K562 (cell line): ENCODE results near the gene NUDT9. TPM values are rescaled to one million over a fixed set of nuclear protein-coding genes. Genes with fewer than 3 reads are reported as not detected.

Source experiments
- ATAC-seq: fragments of 200-7000 bp; cut with Tn5 transposase; 3 replicates; pipeline ENCODE4 v1.9.1; 2020; ENCODE audit warnings: moderate library complexity
- BruUV-seq: library from RNA; stranded (reverse); fragments of 400-500 nt; replicated peaks from 2 replicates; lab custom pipeline; 2021; lab: Mats Ljungman, UMichigan
- CTCF ChIA-PET: fragments of 300-600 bp; formaldehyde crosslinking; extraction: SDS; loops from one replicate; lab custom pipeline; 2021; ENCODE audit warnings: low intra/inter-chr PET ratio; lab: Yijun Ruan, JAX
- POLR2A ChIA-PET: fragments of 300-600, 350-650 bp; sonication (Branson Sonifier 250); formaldehyde crosslinking; extraction: SDS; loops from one replicate; lab custom pipeline; 2021; ENCODE audit warnings: antibody characterized with exemption, inconsistent platforms; lab: Yijun Ruan, JAX
- DNase-seq, 4 experiments: peaks; one replicate each; pipeline versions ENCODE4 v3.0.0 to v3.0.0-alpha.2; 2011 to 2018; ENCODE audit warnings: low spot score in 3 of 4, mixed read lengths in 3 of 4; ENCODE audit errors: extremely low read depth in 1 of 4
- FAIRE-seq: peaks from 2 replicates; lab custom pipeline; 2011; peaks lifted over from hg19 to GRCh38; lab: Jason Lieb, UNC
- H2AFZ ChIP-seq: 2 replicates; pipeline ENCODE4 v1.6.0; 2011; ENCODE audit warnings: low read depth, low read length, control low read depth, inconsistent platforms
- H3K27ac ChIP-seq: fragments of 200-600 bp; 3 replicates; pipeline ENCODE4 v1.8.0; 2011; ENCODE audit warnings: low read depth, mild to moderate bottlenecking, control low read depth, inconsistent platforms, low read length, moderate library complexity, mixed read lengths; ENCODE audit errors: extremely low read depth
- H3K27me3 ChIP-seq, 2 experiments: fragments of 300-600 bp in 1 of 2; 2 replicates in 1 of 2; 3 replicates in 1 of 2; pipeline versions ENCODE4 v1.6.0 to v1.8.0; 2011; ENCODE audit warnings: inconsistent platforms in 2 of 2, low read length in 2 of 2, mild to moderate bottlenecking in 1 of 2, mixed read lengths in 1 of 2, moderate library complexity in 1 of 2; ENCODE audit not compliant: control insufficient read depth in 2 of 2, insufficient read depth in 2 of 2
- H3K36me3 ChIP-seq: fragments of 300-600 bp; 3 replicates; pipeline ENCODE4 v1.8.0; 2011; ENCODE audit warnings: mild to moderate bottlenecking, low read length, inconsistent platforms; ENCODE audit not compliant: control insufficient read depth, insufficient read depth
- H3K4me1 ChIP-seq, 2 experiments: fragments of 200-600 bp in 1 of 2; replicated peaks in 1 of 2; 2 replicates in 1 of 2; 3 replicates in 1 of 2; pipeline versions ENCODE4 v1.5.1 to v1.8.0; 2011; ENCODE audit warnings: inconsistent platforms in 2 of 2, low read length in 2 of 2, mild to moderate bottlenecking in 1 of 2, mixed read lengths in 1 of 2, moderate library complexity in 1 of 2; ENCODE audit not compliant: control insufficient read depth in 2 of 2, insufficient read depth in 2 of 2
- H3K4me2 ChIP-seq: 2 replicates; pipeline ENCODE4 v1.6.1; 2011; ENCODE audit warnings: low read length, control low read depth, inconsistent platforms, mixed read lengths; ENCODE audit not compliant: insufficient read depth
- H3K4me3 ChIP-seq: fragments of 200-600 bp; sonication (generic), shearing (Covaris generic); 2 replicates; pipeline ENCODE4 v1.5.1; 2016; ENCODE audit warnings: control low read depth, inconsistent platforms
- H3K79me2 ChIP-seq: fragments of 200-600 bp; 3 replicates; pipeline ENCODE4 v1.8.0; 2011; ENCODE audit warnings: low read length, inconsistent platforms; ENCODE audit not compliant: control insufficient read depth, insufficient read depth
- H3K9ac ChIP-seq, 2 experiments: 2 replicates each; pipeline versions ENCODE4 v1.6.0 to v1.6.1; 2011; ENCODE audit warnings: low read depth in 2 of 2, low read length in 2 of 2, control low read depth in 1 of 2, inconsistent platforms in 1 of 2, mild to moderate bottlenecking in 1 of 2, mixed read lengths in 1 of 2; ENCODE audit not compliant: insufficient read depth in 1 of 2
- H3K9me1 ChIP-seq: one replicate; pipeline ENCODE4 v1.6.0; 2011; ENCODE audit warnings: inconsistent platforms, mild to moderate bottlenecking, low read length, moderate library complexity; ENCODE audit not compliant: control insufficient read depth, insufficient read depth
- H3K9me3 ChIP-seq: replicated peaks from 2 replicates; pipeline ENCODE4 v1.5.1; 2011; ENCODE audit warnings: low read depth, low read length, inconsistent platforms; ENCODE audit not compliant: control insufficient read depth, insufficient read depth
- H4K20me1 ChIP-seq: replicated peaks from 2 replicates; pipeline ENCODE4 v1.6.1; 2011; ENCODE audit warnings: low read length, inconsistent platforms, mixed read lengths; ENCODE audit not compliant: control insufficient read depth, insufficient read depth
- ARID3B ChIP-seq: fragments of 250-450 bp; sonication (Bioruptor Pico); IDR thresholded peaks from 2 replicates; pipeline ENCODE4 v1.4.0; 2020; ENCODE audit warnings: borderline replicate concordance
- CBFA2T2 ChIP-seq: fragments of 450-650 bp; conservative IDR thresholded peaks from 2 replicates; pipeline ENCODE4 v1.6.1; 2017; ENCODE audit warnings: mild to moderate bottlenecking
- CBX2 ChIP-seq: fragments of 200-600 bp; sonication (generic); IDR thresholded peaks from one replicate; pipeline ENCODE4 v1.6.1; 2012; ENCODE audit warnings: mild to moderate bottlenecking, low read length, inconsistent platforms; ENCODE audit not compliant: insufficient read depth, poor library complexity, severe bottlenecking
- CGGBP1 ChIP-seq: fragments of 250-450 bp; sonication (Bioruptor Pico); IDR thresholded peaks from 2 replicates; pipeline ENCODE4 v1.9.0; 2021; ENCODE audit warnings: mild to moderate bottlenecking
- EZH2 ChIP-seq: IDR thresholded peaks from 2 replicates; pipeline ENCODE4 v1.6.1; 2012; ENCODE audit warnings: low read depth, mild to moderate bottlenecking, inconsistent platforms, low read length, borderline replicate concordance
- NR2C1 ChIP-seq, 2 experiments: fragments of 450-650 bp; IDR thresholded peaks; 2 replicates each; pipeline ENCODE4 v1.6.1; 2017; ENCODE audit warnings: mild to moderate bottlenecking in 2 of 2, antibody characterized with exemption in 1 of 2, inconsistent platforms in 1 of 2, missing compliant biosample characterization in 1 of 2, missing genetic modification characterization in 1 of 2
- PRPF4 ChIP-seq: fragments of 200-400 bp; formaldehyde crosslinking; IDR thresholded peaks from one replicate; pipeline ENCODE4 v1.6.1; 2017; ENCODE audit warnings: low read length, low read depth, mild to moderate bottlenecking; ENCODE audit not compliant: insufficient read depth, poor library complexity, severe bottlenecking
- SIX5 ChIP-seq, 2 experiments: IDR thresholded peaks; 2 replicates each; pipeline ENCODE4 v1.6.1; 2011; ENCODE audit warnings: low read length in 2 of 2, borderline replicate concordance in 1 of 2, low read depth in 1 of 2, mild to moderate bottlenecking in 1 of 2, moderate library complexity in 1 of 2; ENCODE audit not compliant: insufficient read depth in 1 of 2
- WHSC1 ChIP-seq: IDR thresholded peaks from one replicate; pipeline ENCODE4 v1.6.1; 2012; ENCODE audit warnings: low read length, control low read depth, inconsistent platforms
- ZFP36 ChIP-seq: fragments of 150-350 bp; IDR thresholded peaks from 2 replicates; pipeline ENCODE4 v1.6.1; 2018; ENCODE audit warnings: low read length, low read depth; ENCODE audit not compliant: partially characterized antibody
- ZNF263 ChIP-seq: sonication (generic); formaldehyde crosslinking; IDR thresholded peaks from 2 replicates; pipeline ENCODE4 v1.8.0; 2022; ENCODE audit warnings: mild to moderate bottlenecking, missing genetic modification reagents, borderline replicate concordance
- ZNF699 ChIP-seq: fragments of 250-450 bp; sonication (Bioruptor Pico); IDR thresholded peaks from 2 replicates; pipeline ENCODE4 v1.8.0; 2021; ENCODE audit warnings: mild to moderate bottlenecking, moderate library complexity; ENCODE audit not compliant: insufficient replicate concordance
- ZNF830 ChIP-seq: fragments of 250-450 bp; sonication (Bioruptor Pico); IDR thresholded peaks from 2 replicates; pipeline ENCODE4 v1.5.0; 2021; ENCODE audit warnings: mild to moderate bottlenecking
- WGBS: fragments of 100-300 bp; shearing (Covaris generic); methylation state at CpG from one replicate; pipeline ENCODE4 v1.1.6; 2016; ENCODE audit warnings: low coverage, mixed read lengths; ENCODE audit not compliant: insufficient coverage; ENCODE audit errors: missing lambda C conversion rate; 5-methylcytosine and 5-hydroxymethylcytosine counted together
- in situ Hi-C: fragments of 300-500 bp; cut with MboI; formaldehyde crosslinking; loops from 4 replicates; pipeline ENCODE4 v1.15.0; 2018; ENCODE audit warnings: inconsistent platforms, mixed read lengths
- intact Hi-C: fragments of 100-400 bp; cut with micrococcal nuclease; formaldehyde crosslinking; loops from 2 replicates; pipeline ENCODE4 v1.14.2; 2022
- polyA plus RNA-seq, 8 experiments: library from polyadenylated mRNA; depleted of rRNA in 4 of 8; stranded (reverse) in 5 of 8; unstranded in 3 of 8; fragments of >200 nt; fragmentation: Nextera tagmentation in 2 of 8; fragmentation: Illumina TruSeq in 1 of 8; extraction: Ambion mirVana in 2 of 8; extraction: Trizol in 1 of 8; gene quantifications; 2 replicates each; pipeline versions ENCODE4 v1.2.1 to v1.2.3, GENCODE V29; 2011 to 2014; ENCODE audit warnings: inconsistent platforms in 1 of 8, missing spikeins in 1 of 8
- total RNA-seq, 7 experiments: library from RNA; depleted of rRNA in 6 of 7; stranded (reverse); fragments of >200 nt in 6 of 7; fragmentation: Illumina TruSeq in 2 of 7; extraction: Trizol in 2 of 7; gene quantifications; 2 replicates each; pipeline versions ENCODE4 v1.2.1 to v1.2.3, GENCODE V29; 2011 to 2021; ENCODE audit warnings: low replicate concordance in 1 of 7

The NUDT9 gene
- total and polyA plus RNA-seq, 9 of the 15 experiments (the other 6 are each of a cell fraction or from before 2014, with no cell fraction given), result 8.5 to 20.8 (median 18.0) TPM

GRCh38 chr4:87489678-87490077 lies 67.3 kb downstream of the NUDT9 start:
- in situ Hi-C loops, result no loop called here
- Histone ChIP-seq H3K4me2 (no peak overlapping the region), H3K9ac (no peak overlapping the region), H4K20me1 (no peaks in the 10 kb centered on the region), H3K9me1 (no peaks in the 10 kb centered on the region), H3K4me1 (no peaks in the 10 kb centered on the region), H2AFZ (no peak overlapping the region), H3K79me2 (no peaks in the 10 kb centered on the region), H3K27ac (no peak overlapping the region), H3K27me3 (no peaks in the 10 kb centered on the region), H3K9me3 (no peaks in the 10 kb centered on the region), H3K4me3 (no peak overlapping the region), H3K36me3 (no peaks in the 10 kb centered on the region)
- 9% methylated on average over 2 of the region's 2 CpGs for WGBS
- no peak for ATAC-seq
- intact Hi-C loops, result loop anchor here (10.0 kb wide), 1 partner anchor 725 kb away; no protein-coding TSS in a partner anchor
- TF ChIP-seq SIX5 (IDR thresholded peaks at IDR 0.05; ENCODE audit: borderline replicate concordance in 1 of 2, insufficient read depth in 1 of 2, low read depth in 1 of 2, low read length in 2 of 2), result no peak
- TF ChIP-seq CBFA2T2, result no peak
- DNase-seq, result no peak
- no peak for FAIRE-seq
- CTCF ChIA-PET, result no interaction called here
- POLR2A ChIA-PET, result no interaction called here
- BruUV-seq, result no TSS peak

GRCh38 chr4:87490664-87491369 lies 68.4 kb downstream of the NUDT9 start:
- no peak overlapping the region for H3K4me2 ChIP-seq
- FAIRE-seq (no peak), DNase-seq (no peak), ATAC-seq (no peak)
- no peaks in the 10 kb centered on the region for H3K4me1 ChIP-seq
- no peaks in the 10 kb centered on the region for H3K27me3 ChIP-seq
- no peaks in the 10 kb centered on the region for H3K9me1 ChIP-seq
- H4K20me1 ChIP-seq, result no peaks in the 10 kb centered on the region
- no peaks in the 10 kb centered on the region for H3K79me2 ChIP-seq
- H3K9me3 ChIP-seq, result no peaks in the 10 kb centered on the region
- no peak overlapping the region for H2AFZ ChIP-seq
- intact Hi-C loops, result loop anchor here (10.0 kb wide), 1 partner anchor 724 kb away; no protein-coding TSS in a partner anchor
- BruUV-seq, result no TSS peak
- WGBS, result 0% methylated on average over 1 of the region's 1 CpG
- H3K4me3 ChIP-seq, result no peak overlapping the region
- H3K27ac ChIP-seq, result no peak overlapping the region
- ChIA-PET CTCF (no interaction called here), POLR2A (no interaction called here)
- H3K36me3 ChIP-seq, result no peaks in the 10 kb centered on the region
- in situ Hi-C loops, result no loop called here
- H3K9ac ChIP-seq, result no peak overlapping the region
- TF ChIP-seq ZFP36 (no peak), ZNF699 (no peak), ZNF830 (CRISPR knock-in tag) (no peak), WHSC1 (no peak), PRPF4 (no peak), NR2C1 (IDR thresholded peaks at IDR 0.05) (no peak), NR2C1 (tag; IDR thresholded peaks at IDR 0.05) (no peak), ARID3B (no peak), CGGBP1 (no peak), EZH2 (no peak), ZNF263 (no peak), CBX2 (no peak)
